GM12878 (cell line): ENCODE measurements around the gene RMND5A. TPM values are rescaled to one million over a fixed set of nuclear protein-coding genes. Genes with fewer than 3 reads are reported as not detected.

Experiments used
- ATAC-seq: fragments of 200-7000 bp; cut with Tn5 transposase; 3 replicates; pipeline ENCODE4 v1.9.1; 2020; ENCODE audit warnings: mild to moderate bottlenecking, moderate library complexity
- BruUV-seq: library from RNA; stranded (reverse); fragments of 400-500 nt; replicated peaks from 2 replicates; lab custom pipeline; 2021; lab: Mats Ljungman, UMichigan
- CTCF ChIA-PET: fragments of 300-600 bp; sonication (Branson Sonifier 250); formaldehyde crosslinking; extraction: SDS; loops from one replicate; lab custom pipeline; 2021; ENCODE audit warnings: inconsistent platforms; lab: Yijun Ruan, JAX
- POLR2A ChIA-PET: fragments of 350-600 bp; formaldehyde crosslinking; extraction: SDS; loops from one replicate; lab custom pipeline; 2021; ENCODE audit warnings: inconsistent platforms; lab: Charles Lee
- RAD21 ChIA-PET: fragments of 300-600 bp; sonication (Branson Sonifier 250); formaldehyde crosslinking; loops from one replicate; lab custom pipeline; 2023; ENCODE audit warnings: antibody characterized with exemption; ENCODE audit not compliant: unreplicated experiment; lab: Charles Lee
- SMC1A ChIA-PET: fragments of 300-600 bp; sonication (Branson Sonifier 250); formaldehyde crosslinking; loops from one replicate; lab custom pipeline; 2023; ENCODE audit not compliant: unreplicated experiment, uncharacterized antibody; lab: Charles Lee
- DNase-seq: peaks from one replicate; pipeline ENCODE4 v3.0.0-alpha.2; 2011; ENCODE audit warnings: low read depth, low spot score
- FAIRE-seq: peaks from 3 replicates; lab custom pipeline; 2011; peaks lifted over from hg19 to GRCh38; lab: Jason Lieb, UNC
- H2AFZ ChIP-seq: 2 replicates; pipeline ENCODE4 v1.6.0; 2011; ENCODE audit warnings: low read depth, low read length, control low read depth; ENCODE audit not compliant: control insufficient read depth
- H3K27ac ChIP-seq: 2 replicates; pipeline ENCODE4 v1.5.1; 2011; ENCODE audit warnings: control low read depth; ENCODE audit not compliant: control insufficient read depth, insufficient read depth
- H3K27me3 ChIP-seq, 2 experiments: replicated peaks in 1 of 2; 2 replicates each; pipeline versions ENCODE4 v1.6.0 to v1.6.1; 2011; ENCODE audit warnings: low read length in 1 of 2; ENCODE audit not compliant: control insufficient read depth in 2 of 2, insufficient read depth in 2 of 2
- H3K36me3 ChIP-seq, 2 experiments: 2 replicates each; pipeline ENCODE4 v1.5.1; 2011; ENCODE audit warnings: low read length in 1 of 2; ENCODE audit not compliant: control insufficient read depth in 2 of 2, insufficient read depth in 2 of 2
- H3K4me1 ChIP-seq: 2 replicates; pipeline ENCODE4 v1.6.1; 2011; ENCODE audit warnings: mild to moderate bottlenecking, low read length, moderate library complexity, mixed read lengths; ENCODE audit not compliant: control insufficient read depth, insufficient read depth
- H3K4me2 ChIP-seq: 2 replicates; pipeline ENCODE4 v1.6.0; 2011; ENCODE audit warnings: control low read depth; ENCODE audit not compliant: control insufficient read depth, insufficient read depth
- H3K4me3 ChIP-seq: fragments of 200-600 bp; sonication (generic); 2 replicates; pipeline ENCODE4 v1.5.1; 2016
- H3K79me2 ChIP-seq: 2 replicates; pipeline ENCODE4 v1.6.0; 2011; ENCODE audit warnings: low read length; ENCODE audit not compliant: control insufficient read depth, insufficient read depth
- H3K9ac ChIP-seq: 2 replicates; pipeline ENCODE4 v1.8.0; 2011; ENCODE audit warnings: low read length, control low read depth, mixed read lengths; ENCODE audit not compliant: control insufficient read depth, insufficient read depth
- H3K9me3 ChIP-seq: replicated peaks from 3 replicates; pipeline ENCODE4 v1.5.1; 2011; ENCODE audit warnings: mild to moderate bottlenecking, low read length; ENCODE audit not compliant: control insufficient read depth, insufficient read depth
- H4K20me1 ChIP-seq: 2 replicates; pipeline ENCODE4 v1.6.0; 2011; ENCODE audit not compliant: control insufficient read depth, insufficient read depth
- BMI1 ChIP-seq: fragments of 450-650 bp; IDR thresholded peaks from 2 replicates; pipeline ENCODE4 v1.6.1; 2016; ENCODE audit warnings: mild to moderate bottlenecking, moderate library complexity, borderline replicate concordance
- BRCA1 ChIP-seq: IDR thresholded peaks from 2 replicates; pipeline ENCODE4 v1.6.1; 2011; ENCODE audit warnings: low read depth, low read length, improper control_type of control experiment
- PAX5 ChIP-seq: IDR thresholded peaks from 2 replicates; pipeline ENCODE4 v1.6.1; 2011; ENCODE audit warnings: low read depth, low read length, borderline replicate concordance
- RAD21 ChIP-seq: IDR thresholded peaks from 2 replicates; pipeline ENCODE4 v1.6.1; 2011; ENCODE audit warnings: mild to moderate bottlenecking, low read depth, low read length, moderate library complexity; ENCODE audit not compliant: insufficient read depth
- RFX5 ChIP-seq: IDR thresholded peaks from 2 replicates; pipeline ENCODE4 v1.6.1; 2011; ENCODE audit warnings: low read depth, low read length, improper control_type of control experiment
- STAT3 ChIP-seq: IDR thresholded peaks from 2 replicates; pipeline ENCODE4 v1.6.1; 2011; ENCODE audit warnings: low read depth, low read length, improper control_type of control experiment
- ZNF217 ChIP-seq: fragments of 450-650 bp; IDR thresholded peaks from 2 replicates; pipeline ENCODE4 v1.6.1; 2017; ENCODE audit warnings: antibody characterized with exemption, mild to moderate bottlenecking
- WGBS: methylation state at CpG from one replicate; pipeline ENCODE4 v1.1.6; 2016; ENCODE audit warnings: low lambda C conversion rate; ENCODE audit not compliant: insufficient replicate concordance, insufficient coverage; ENCODE audit errors: missing lambda C conversion rate; 5-methylcytosine and 5-hydroxymethylcytosine counted together
- in situ Hi-C: fragments of 300-500 bp; cut with MboI; formaldehyde crosslinking; loops from 9 replicates; pipeline ENCODE4 v1.14.3; 2018; ENCODE audit warnings: mixed read lengths
- intact Hi-C: fragments of 100-400 bp; cut with micrococcal nuclease; formaldehyde crosslinking; loops from one replicate; pipeline ENCODE4 v1.14.2; 2022; ENCODE audit not compliant: unreplicated experiment
- polyA plus RNA-seq, 11 experiments: library from polyadenylated mRNA; depleted of rRNA in 4 of 11; unstranded in 6 of 11; stranded (reverse) in 5 of 11; fragments of >200 nt; fragmentation: Nextera tagmentation in 4 of 11; fragmentation: Illumina TruSeq in 1 of 11; extraction: Ambion mirVana in 4 of 11; extraction: Trizol in 1 of 11; gene quantifications; 1 replicate in 1 of 11; 2 replicates in 10 of 11; pipeline versions ENCODE4 v1.2.1 to v1.2.3, GENCODE V29; 2011 to 2016; ENCODE audit warnings: inconsistent platforms in 2 of 11, missing spikeins in 2 of 11, low read depth in 1 of 11
- total RNA-seq, 4 experiments: library from RNA; depleted of rRNA in 3 of 4; stranded (reverse); fragments of >200 nt in 3 of 4; fragmentation: Illumina TruSeq in 1 of 4; extraction: Trizol in 1 of 4; gene quantifications; 2 replicates each; pipeline versions ENCODE4 v1.2.1 to v1.2.3, GENCODE V29; 2013 to 2021
- TF ChIP-seq, protein P1 (sequence below): IDR thresholded peaks from 2 replicates; pipeline ENCODE4 v1.6.1; 2012; ENCODE audit warnings: low read depth, low read length, improper control_type of control experiment

RMND5A gene
- total and polyA plus RNA-seq, 10 of the 15 experiments (the other 5 are each of a cell fraction or from before 2014, with no cell fraction given): 8.3 to 33.6 (median 23.2) TPM

DNA sequence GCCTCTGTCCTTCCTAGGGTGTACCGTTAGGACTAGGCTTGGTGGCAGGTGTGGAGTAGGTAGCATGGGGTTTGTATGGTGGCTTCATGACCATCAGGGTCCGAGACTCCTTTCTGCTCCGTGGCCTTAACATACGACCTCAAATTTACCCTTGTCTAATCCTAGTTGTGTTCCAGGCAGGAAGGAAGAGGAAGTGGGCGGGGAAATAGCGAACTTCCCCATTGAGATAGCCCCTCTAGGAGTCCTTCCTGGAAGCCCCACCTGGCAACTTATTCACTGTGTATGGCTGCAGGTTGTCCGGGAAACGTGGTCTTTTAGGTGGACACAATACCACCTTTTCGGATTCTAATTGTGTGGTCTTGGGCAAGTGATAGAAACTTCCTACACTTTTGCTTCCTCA lies 61.3 kb downstream of the RMND5A start:
- ChIA-PET POLR2A (no interaction called here), CTCF (interaction anchor here (2.9 kb wide), 1 partner anchor 17 kb away, joined by 13 read pairs; no protein-coding TSS in a partner anchor)
- in situ Hi-C loops: no loop called here
- Histone ChIP-seq H3K9me3 (no peaks in the 10 kb centered on the region), H3K79me2 (no peaks in the 10 kb centered on the region), H3K36me3 (no peaks in the 10 kb centered on the region), H3K4me2 (no peak overlapping the region), H3K4me3 (no peak overlapping the region), H4K20me1 (no peaks in the 10 kb centered on the region), H3K4me1 (peaks cover 12% of the 10 kb centered on the region)
- ATAC-seq (no peak), DNase-seq (no peak)
- no TSS peak for BruUV-seq
- intact Hi-C loops: no loop called here
- TF ChIP-seq PAX5 (no peak), BRCA1 (no peak), RFX5 (no peak), BMI1 (no peak), ZNF217 (no peak), STAT3 (no peak), RAD21 (no peak)
- TF ChIP-seq, protein P1, sequence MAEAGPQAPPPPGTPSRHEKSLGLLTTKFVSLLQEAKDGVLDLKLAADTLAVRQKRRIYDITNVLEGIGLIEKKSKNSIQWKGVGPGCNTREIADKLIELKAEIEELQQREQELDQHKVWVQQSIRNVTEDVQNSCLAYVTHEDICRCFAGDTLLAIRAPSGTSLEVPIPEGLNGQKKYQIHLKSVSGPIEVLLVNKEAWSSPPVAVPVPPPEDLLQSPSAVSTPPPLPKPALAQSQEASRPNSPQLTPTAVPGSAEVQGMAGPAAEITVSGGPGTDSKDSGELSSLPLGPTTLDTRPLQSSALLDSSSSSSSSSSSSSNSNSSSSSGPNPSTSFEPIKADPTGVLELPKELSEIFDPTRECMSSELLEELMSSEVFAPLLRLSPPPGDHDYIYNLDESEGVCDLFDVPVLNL: no peak
- TF ChIP-seq, all 136 proteins: peak for 0
- no peak for FAIRE-seq
- no peaks in the 10 kb centered on the region for H3K27me3 ChIP-seq
- 82% methylated on average over 8 of the region's 9 CpGs for WGBS
- no peak overlapping the region for H3K27ac ChIP-seq
- ChIA-PET RAD21 (no interaction called here), SMC1A (interaction anchor here (0.6 to 1.0 kb wide), 4 partner anchors 13 to 37 kb away, joined by 3 to 4 read pairs (median 3); no protein-coding TSS in a partner anchor)
- no peak overlapping the region for H3K9ac ChIP-seq
- H2AFZ ChIP-seq: no peak overlapping the region
